Keratinocyte (primary cell): ENCODE data around the gene KCNB1.

Experiments used
- CTCF ChIP-seq, 3 experiments: IDR thresholded peaks in 1 of 3; conservative IDR thresholded peaks in 1 of 3; optimal IDR thresholded peaks in 1 of 3; 2 replicates in 2 of 3; 3 replicates in 1 of 3; pipeline versions ENCODE3 to v1.5.1; 2011; ENCODE audit warnings: low read length in 3 of 3, mild to moderate bottlenecking in 3 of 3, moderate library complexity in 2 of 3, control low read depth in 1 of 3, inconsistent platforms in 1 of 3; ENCODE audit not compliant: insufficient read depth in 2 of 3; ENCODE audit errors: extremely low read depth in 1 of 3
- EZH2 ChIP-seq: IDR thresholded peaks from one replicate; pipeline ENCODE4 v1.6.1; 2012; ENCODE audit warnings: inconsistent platforms, mild to moderate bottlenecking, low read length, moderate library complexity

GRCh38 chr20:49422161-49422560 is 60.3 kb downstream of the KCNB1 start:
- no peak for TF ChIP-seq EZH2
- no peak for TF ChIP-seq CTCF (optimal IDR thresholded peaks at IDR 0.05 in 1 of 3, IDR thresholded peaks at IDR 0.05 in 1 of 3, conservative IDR thresholded peaks at IDR 0.05 in 1 of 3; ENCODE audit: extremely low read depth in 1 of 3, insufficient read depth in 2 of 3, low read length in 3 of 3)
